ENCODE measurements around the gene DNAJC4.

The DNAJC4 gene

DNA sequence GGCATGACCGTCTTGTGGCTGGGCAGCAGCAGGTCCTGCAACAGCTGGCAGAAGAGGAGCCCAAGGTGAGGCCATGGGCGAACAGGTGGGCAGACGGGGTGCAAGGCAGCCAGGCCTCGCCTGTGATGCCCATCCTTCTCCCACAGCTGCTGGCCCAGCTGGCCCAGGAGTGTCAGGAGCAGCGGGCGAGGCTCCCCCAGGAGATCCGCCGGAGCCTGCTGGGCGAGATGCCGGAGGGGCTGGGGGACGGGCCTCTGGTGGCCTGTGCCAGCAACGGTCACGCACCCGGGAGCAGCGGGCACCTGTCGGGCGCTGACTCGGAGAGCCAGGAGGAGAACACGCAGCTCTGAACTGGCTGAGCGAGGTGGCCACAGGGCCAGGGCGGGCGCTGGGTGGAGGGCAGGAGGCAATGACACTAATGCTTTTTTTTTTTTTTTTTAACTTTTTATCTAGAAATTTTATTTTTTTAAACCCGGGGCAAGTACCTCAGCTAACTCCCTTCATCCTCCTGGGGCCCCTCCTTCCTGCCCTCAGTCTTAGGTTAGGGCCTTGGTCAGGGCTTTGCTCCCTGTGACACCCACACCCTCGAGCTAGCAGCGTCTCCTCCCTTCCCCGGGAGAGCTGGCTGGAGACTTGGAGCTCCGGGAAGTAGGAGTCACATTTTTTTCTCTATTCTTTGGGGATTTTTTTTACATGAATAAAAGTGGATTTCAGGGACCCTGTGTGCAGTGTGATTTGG, 37.0 kb downstream of the DNAJC4 start:
- no peak for TF ChIP-seq CREB1 (IDR thresholded peaks at IDR 0.05; ENCODE audit: low read depth)
- TF ChIP-seq TEAD4 (IDR thresholded peaks at IDR 0.05), result no peak
- TF ChIP-seq EP300 (IDR thresholded peaks at IDR 0.05; ENCODE audit: borderline replicate concordance), result no peak
- TF ChIP-seq NFIC (IDR thresholded peaks at IDR 0.05), result peak; percentile 46; the same call in 1 of the 2 replicates
- TF ChIP-seq TCF12 (IDR thresholded peaks at IDR 0.05; ENCODE audit: low read depth), result peak; percentile 39; the same call in 1 of the 2 replicates

DNA sequence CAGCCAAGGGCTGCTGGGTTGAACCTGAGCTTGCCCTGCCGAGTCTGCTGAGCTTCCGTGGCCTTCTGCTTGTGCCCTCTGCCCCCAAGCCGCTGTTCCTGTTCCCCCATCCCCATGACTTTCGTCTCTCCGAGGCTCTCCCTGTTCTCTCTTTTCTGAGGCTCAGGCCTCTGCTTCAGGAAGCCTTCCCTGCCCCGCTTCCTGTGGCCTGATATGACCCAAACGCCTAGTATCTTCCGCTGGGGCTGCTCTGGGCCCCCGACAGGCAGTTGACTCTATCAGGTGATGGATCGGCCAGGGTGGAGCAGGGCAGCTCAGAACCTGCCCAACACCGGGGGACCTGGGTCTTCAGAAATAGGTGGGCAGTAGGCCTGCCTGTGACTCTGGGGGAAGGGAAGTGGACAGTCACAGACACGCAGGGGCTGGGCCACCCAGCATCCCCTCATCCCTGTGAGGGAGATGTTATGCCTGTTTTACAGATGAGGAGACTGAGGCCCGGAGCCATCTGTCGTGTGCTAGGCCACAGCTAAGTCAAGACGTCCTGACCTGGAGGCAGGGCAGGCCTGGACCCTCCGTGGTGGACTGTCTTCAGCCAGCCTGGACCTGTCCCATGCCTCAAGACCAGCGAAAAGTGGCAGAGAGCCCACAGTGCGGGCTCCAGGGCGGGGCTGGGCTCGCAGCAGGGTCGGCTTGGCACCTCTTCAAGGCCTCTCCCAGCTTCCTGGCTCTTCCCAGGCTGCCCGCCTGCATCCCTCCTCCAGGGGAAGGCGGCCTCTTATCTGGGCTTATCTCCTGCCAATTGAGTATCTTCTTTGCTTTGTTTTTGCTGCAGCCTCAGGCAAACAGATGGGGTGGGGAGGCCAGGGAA, 37.9 kb downstream of the DNAJC4 start:
- TF ChIP-seq RAD21 (IDR thresholded peaks at IDR 0.05; ENCODE audit: low read depth), result no peak
- TF ChIP-seq EP300 (IDR thresholded peaks at IDR 0.05; ENCODE audit: borderline replicate concordance), result no peak
- no peak for TF ChIP-seq CREB1 (IDR thresholded peaks at IDR 0.05; ENCODE audit: low read depth)
- no peak for TF ChIP-seq TAF1 (IDR thresholded peaks at IDR 0.05; ENCODE audit: low read depth)
- no peak for TF ChIP-seq YY1 (IDR thresholded peaks at IDR 0.05; ENCODE audit: low read depth)
- no peak for TF ChIP-seq NFIC (IDR thresholded peaks at IDR 0.05)
- TF ChIP-seq, protein P1, sequence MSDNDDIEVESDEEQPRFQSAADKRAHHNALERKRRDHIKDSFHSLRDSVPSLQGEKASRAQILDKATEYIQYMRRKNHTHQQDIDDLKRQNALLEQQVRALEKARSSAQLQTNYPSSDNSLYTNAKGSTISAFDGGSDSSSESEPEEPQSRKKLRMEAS (IDR thresholded peaks at IDR 0.05), result no peak
- no peak for TF ChIP-seq EGR1 (IDR thresholded peaks at IDR 0.05)

DNA sequence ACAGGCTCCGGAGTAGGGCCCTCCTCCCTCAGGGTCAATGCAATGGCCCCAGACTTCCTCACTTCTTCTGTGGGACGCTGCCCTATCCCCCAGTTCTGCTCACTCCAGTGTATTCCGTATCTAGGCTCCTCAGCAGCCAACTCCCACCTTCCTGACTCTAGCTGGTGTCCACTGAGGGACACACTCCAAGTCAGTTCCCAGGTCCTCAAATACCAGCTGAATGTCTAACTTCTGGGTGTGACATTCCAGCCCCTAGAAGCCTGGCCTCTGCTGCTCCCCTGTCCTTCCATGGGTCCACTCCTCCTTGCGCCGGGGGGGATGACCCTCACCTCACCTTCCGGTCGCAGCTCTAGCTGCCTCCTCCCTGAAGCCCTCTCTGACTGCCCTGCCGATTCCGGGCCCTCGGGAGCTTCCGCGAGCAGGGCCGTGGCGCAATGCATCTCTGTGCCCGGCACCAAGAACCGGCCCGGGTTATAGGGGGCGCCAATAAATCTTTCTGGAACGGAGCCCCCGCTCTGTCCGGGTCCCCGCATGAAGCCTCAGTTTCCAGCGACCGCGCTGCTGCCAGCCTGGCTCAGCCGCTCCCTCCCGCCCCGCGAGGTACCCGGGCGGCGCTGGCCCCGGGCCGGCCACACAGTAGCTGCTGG, 38.7 kb downstream of the DNAJC4 start:
- no peak for TF ChIP-seq YY1 (IDR thresholded peaks at IDR 0.05; ENCODE audit: low read depth)
- 0 out of 2 replicates have a peak, but pooled peaks have one; percentile 29 for TF ChIP-seq NFIC (IDR thresholded peaks at IDR 0.05)

DNA sequence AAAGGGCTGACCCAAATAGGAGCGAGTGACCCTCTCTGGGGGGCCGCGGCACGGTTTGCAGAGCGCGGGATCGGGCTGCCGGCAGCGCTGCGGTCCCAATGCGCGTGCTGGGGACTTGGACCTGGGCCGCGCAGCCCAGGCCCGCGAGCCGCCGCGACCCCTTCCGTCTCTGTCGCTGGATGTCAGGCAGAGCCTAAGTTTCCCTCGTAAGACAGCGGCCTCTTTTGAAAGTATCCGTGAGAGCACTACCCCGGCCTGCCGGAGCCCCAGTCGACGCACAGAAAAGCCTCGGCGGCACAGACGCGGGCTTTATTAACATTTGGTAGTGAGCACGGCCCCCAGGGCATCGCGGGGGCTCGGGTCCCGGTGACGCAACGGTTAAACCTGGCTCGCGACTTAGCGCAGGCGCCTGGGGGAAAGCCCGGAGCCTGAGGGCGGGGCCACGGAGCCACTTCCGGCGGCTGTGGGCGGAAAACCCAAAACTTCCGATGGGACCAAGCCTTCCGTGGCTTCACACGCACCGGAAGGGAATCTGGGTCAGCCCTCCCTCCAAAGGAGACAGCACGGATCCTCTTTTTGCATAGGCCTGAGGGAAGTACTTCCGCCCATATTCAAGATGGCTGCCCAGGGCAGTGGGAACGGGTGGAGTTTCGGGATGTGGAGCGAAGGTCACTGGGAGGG, 39.3 kb downstream of the DNAJC4 start:
- TF ChIP-seq NFIC (IDR thresholded peaks at IDR 0.05), result peak; percentile 26; the same call in 1 of the 2 replicates
- TF ChIP-seq FOXM1 (IDR thresholded peaks at IDR 0.05; ENCODE audit: borderline replicate concordance, low read depth), result 0 out of 2 replicates have a peak, but pooled peaks have one; percentile 19
- no peak for TF ChIP-seq RAD21 (IDR thresholded peaks at IDR 0.05; ENCODE audit: low read depth)
- TF ChIP-seq CEBPB (IDR thresholded peaks at IDR 0.05), result peak; percentile 76
- TF ChIP-seq EGR1 (IDR thresholded peaks at IDR 0.05), result peak; percentile 91
- TF ChIP-seq EP300 (IDR thresholded peaks at IDR 0.05; ENCODE audit: borderline replicate concordance), result peak; percentile 13; the same call in 1 of the 2 replicates
- TF ChIP-seq TCF12 (IDR thresholded peaks at IDR 0.05; ENCODE audit: low read depth), result peak; percentile 74
- TF ChIP-seq, protein P2, sequence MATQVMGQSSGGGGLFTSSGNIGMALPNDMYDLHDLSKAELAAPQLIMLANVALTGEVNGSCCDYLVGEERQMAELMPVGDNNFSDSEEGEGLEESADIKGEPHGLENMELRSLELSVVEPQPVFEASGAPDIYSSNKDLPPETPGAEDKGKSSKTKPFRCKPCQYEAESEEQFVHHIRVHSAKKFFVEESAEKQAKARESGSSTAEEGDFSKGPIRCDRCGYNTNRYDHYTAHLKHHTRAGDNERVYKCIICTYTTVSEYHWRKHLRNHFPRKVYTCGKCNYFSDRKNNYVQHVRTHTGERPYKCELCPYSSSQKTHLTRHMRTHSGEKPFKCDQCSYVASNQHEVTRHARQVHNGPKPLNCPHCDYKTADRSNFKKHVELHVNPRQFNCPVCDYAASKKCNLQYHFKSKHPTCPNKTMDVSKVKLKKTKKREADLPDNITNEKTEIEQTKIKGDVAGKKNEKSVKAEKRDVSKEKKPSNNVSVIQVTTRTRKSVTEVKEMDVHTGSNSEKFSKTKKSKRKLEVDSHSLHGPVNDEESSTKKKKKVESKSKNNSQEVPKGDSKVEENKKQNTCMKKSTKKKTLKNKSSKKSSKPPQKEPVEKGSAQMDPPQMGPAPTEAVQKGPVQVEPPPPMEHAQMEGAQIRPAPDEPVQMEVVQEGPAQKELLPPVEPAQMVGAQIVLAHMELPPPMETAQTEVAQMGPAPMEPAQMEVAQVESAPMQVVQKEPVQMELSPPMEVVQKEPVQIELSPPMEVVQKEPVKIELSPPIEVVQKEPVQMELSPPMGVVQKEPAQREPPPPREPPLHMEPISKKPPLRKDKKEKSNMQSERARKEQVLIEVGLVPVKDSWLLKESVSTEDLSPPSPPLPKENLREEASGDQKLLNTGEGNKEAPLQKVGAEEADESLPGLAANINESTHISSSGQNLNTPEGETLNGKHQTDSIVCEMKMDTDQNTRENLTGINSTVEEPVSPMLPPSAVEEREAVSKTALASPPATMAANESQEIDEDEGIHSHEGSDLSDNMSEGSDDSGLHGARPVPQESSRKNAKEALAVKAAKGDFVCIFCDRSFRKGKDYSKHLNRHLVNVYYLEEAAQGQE (IDR thresholded peaks at IDR 0.05; ENCODE audit: low read depth), result no peak
- peak; percentile 92 for TF ChIP-seq ZBTB7A (IDR thresholded peaks at IDR 0.05; ENCODE audit: low read depth)
- TF ChIP-seq, protein P3, sequence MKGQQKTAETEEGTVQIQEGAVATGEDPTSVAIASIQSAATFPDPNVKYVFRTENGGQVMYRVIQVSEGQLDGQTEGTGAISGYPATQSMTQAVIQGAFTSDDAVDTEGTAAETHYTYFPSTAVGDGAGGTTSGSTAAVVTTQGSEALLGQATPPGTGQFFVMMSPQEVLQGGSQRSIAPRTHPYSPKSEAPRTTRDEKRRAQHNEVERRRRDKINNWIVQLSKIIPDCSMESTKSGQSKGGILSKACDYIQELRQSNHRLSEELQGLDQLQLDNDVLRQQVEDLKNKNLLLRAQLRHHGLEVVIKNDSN (IDR thresholded peaks at IDR 0.05), result peak; percentile 35
- TF ChIP-seq TAF1 (IDR thresholded peaks at IDR 0.05; ENCODE audit: low read depth), result peak; percentile 45
- TF ChIP-seq, protein P1 (IDR thresholded peaks at IDR 0.05), result peak; percentile 73
- peak; percentile 8; the same call in 1 of the 2 replicates for TF ChIP-seq TEAD4 (IDR thresholded peaks at IDR 0.05)
- peak; percentile 44; the same call in 1 of the 2 replicates for TF ChIP-seq CREB1 (IDR thresholded peaks at IDR 0.05; ENCODE audit: low read depth)
- peak; percentile 99 for TF ChIP-seq YY1 (IDR thresholded peaks at IDR 0.05; ENCODE audit: low read depth)

DNA sequence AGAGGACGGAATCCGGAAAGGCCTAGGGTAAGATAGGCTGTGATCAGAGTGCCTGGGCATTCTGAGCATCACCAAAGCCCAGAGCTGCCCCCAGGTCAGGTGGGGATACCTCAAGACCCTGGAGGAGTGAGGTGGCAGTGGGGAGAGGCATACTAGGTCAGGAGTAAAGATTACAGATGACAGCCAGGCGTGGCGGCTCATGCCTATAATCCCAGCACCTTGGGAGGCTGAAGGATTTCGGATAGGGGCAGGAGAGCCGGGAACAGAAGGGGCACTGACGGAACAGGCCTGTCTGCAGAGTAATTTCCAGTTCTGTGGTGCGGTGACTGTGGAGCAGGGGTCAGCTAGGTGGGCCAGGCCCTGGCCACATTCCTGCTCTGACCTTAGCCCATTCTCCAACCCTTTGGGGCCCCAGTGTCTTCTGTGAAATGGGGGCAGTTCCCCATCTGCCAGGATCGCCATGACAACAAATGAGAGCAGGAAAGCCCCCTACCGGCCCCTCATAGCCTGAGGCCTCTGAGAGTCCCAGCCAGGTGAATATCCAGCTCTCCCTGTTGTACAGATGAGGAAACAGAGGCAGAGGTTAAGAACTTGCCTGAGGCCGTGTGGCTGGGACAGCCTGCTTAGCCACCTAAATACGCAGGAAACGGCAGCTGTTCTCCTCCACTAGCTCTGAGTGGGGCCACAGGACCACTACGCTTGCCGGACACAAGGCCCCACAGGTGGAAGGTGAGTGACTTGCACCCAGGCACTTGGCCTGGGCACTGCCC, 44.9 kb downstream of the DNAJC4 start:
- TF ChIP-seq FOXM1 (IDR thresholded peaks at IDR 0.05; ENCODE audit: borderline replicate concordance, low read depth) (no peak), CREB1 (IDR thresholded peaks at IDR 0.05; ENCODE audit: low read depth) (no peak), NFIC (IDR thresholded peaks at IDR 0.05) (no peak), TEAD4 (IDR thresholded peaks at IDR 0.05) (no peak), ZBTB7A (IDR thresholded peaks at IDR 0.05; ENCODE audit: low read depth) (no peak), CEBPB (IDR thresholded peaks at IDR 0.05) (no peak), TAF1 (IDR thresholded peaks at IDR 0.05; ENCODE audit: low read depth) (no peak), TCF12 (IDR thresholded peaks at IDR 0.05; ENCODE audit: low read depth) (no peak), EP300 (IDR thresholded peaks at IDR 0.05; ENCODE audit: borderline replicate concordance) (no peak), YY1 (IDR thresholded peaks at IDR 0.05; ENCODE audit: low read depth) (no peak), RAD21 (IDR thresholded peaks at IDR 0.05; ENCODE audit: low read depth) (no peak), EGR1 (IDR thresholded peaks at IDR 0.05) (no peak)
- TF ChIP-seq, protein P3 (IDR thresholded peaks at IDR 0.05), result no peak
- TF ChIP-seq, protein P2 (IDR thresholded peaks at IDR 0.05; ENCODE audit: low read depth), result no peak
- TF ChIP-seq, protein P1 (IDR thresholded peaks at IDR 0.05), result no peak

Data from Ishikawa (cell line).